Cardiac muscle cell (in vitro differentiated cells and primary cell): Measurements from ENCODE around the gene XPC. TPM values are rescaled to one million over a fixed set of nuclear protein-coding genes. Genes with fewer than 3 reads are reported as not detected.
"Not testable (repeated sequence)": the region's sequence is repeated elsewhere in the genome, so short reads cannot be mapped to it uniquely, and the experiment has no call there.

Experiments
- DNase-seq, 2 donors: peaks; one replicate each; pipeline versions ENCODE4 v3.0.0 to v3.0.0-alpha.2; 2010 to 2017; ENCODE audit warnings: low read depth in 1 of 2, low spot score in 1 of 2
- H3K27ac ChIP-seq: fragments of 200-600 bp; sonication (generic); 2 replicates; pipeline ENCODE4 v1.5.1; 2016
- H3K27me3 ChIP-seq: fragments of 200-600 bp; sonication (generic); 2 replicates; pipeline ENCODE4 v1.6.0; 2016; ENCODE audit warnings: control low read depth
- H3K36me3 ChIP-seq: fragments of 200-600 bp; sonication (generic); 2 replicates; pipeline ENCODE4 v1.5.1; 2016; ENCODE audit warnings: control low read depth
- H3K4me1 ChIP-seq: fragments of 200-600 bp; sonication (generic); 2 replicates; pipeline ENCODE4 v1.8.1; 2017; ENCODE audit warnings: low read depth, mild to moderate bottlenecking, mixed run types
- H3K4me3 ChIP-seq: fragments of 200-600 bp; sonication (generic); 2 replicates; pipeline ENCODE4 v1.5.1; 2016; ENCODE audit warnings: mild to moderate bottlenecking
- H3K9me3 ChIP-seq: fragments of 200-600 bp; sonication (generic); 2 replicates; pipeline ENCODE4 v1.5.1; 2017; ENCODE audit warnings: low read depth, mild to moderate bottlenecking, control low read depth
- polyA plus RNA-seq: library from polyadenylated mRNA; unstranded; fragments of >200 nt; fragmentation: Nextera tagmentation; extraction: Ambion mirVana; gene quantifications from 2 replicates; pipeline ENCODE4 v1.2.1, GENCODE V29; 2016
- total RNA-seq: library from RNA; depleted of rRNA; stranded (reverse); fragments of >200 nt; gene quantifications from 2 replicates; pipeline ENCODE4 v1.2.3, GENCODE V29; 2016
- TF ChIP-seq, protein P1 (sequence below): IDR thresholded peaks from 2 replicates; pipeline ENCODE4 v1.5.1; 2012; ENCODE audit warnings: low read depth, mild to moderate bottlenecking, low read length

Gene XPC
- total and polyA plus RNA-seq, 2 experiments from 2014 or later = 26.6 to 37.7 TPM

DNA sequence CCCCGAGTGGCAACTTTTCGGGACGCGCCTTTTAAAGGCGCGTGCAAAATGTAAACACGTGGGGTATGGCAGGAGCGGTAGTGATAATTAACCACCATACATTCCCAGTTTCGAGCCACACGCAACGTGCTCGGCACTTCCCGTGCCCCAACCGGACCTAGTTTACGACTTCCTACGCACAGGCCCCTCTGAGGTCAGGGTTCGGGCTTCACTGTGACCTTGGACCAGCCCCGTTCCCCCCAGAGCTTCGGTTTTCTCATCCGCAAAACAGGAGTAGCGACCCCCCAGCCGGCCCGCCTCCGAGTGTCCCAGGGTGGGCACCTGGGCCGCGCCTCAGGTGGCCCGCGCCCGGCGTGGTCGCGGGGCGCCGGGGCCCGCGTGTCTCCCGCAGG, 54.2 kb downstream of the XPC start:
- H3K27me3 ChIP-seq = no peaks in the 10 kb centered on the region
- H3K9me3 ChIP-seq = no peaks in the 10 kb centered on the region
- H3K4me1 ChIP-seq = peaks cover 6% of the 10 kb centered on the region
- peak overlapping the region; percentile 97 for H3K4me3 ChIP-seq
- TF ChIP-seq, protein P1, sequence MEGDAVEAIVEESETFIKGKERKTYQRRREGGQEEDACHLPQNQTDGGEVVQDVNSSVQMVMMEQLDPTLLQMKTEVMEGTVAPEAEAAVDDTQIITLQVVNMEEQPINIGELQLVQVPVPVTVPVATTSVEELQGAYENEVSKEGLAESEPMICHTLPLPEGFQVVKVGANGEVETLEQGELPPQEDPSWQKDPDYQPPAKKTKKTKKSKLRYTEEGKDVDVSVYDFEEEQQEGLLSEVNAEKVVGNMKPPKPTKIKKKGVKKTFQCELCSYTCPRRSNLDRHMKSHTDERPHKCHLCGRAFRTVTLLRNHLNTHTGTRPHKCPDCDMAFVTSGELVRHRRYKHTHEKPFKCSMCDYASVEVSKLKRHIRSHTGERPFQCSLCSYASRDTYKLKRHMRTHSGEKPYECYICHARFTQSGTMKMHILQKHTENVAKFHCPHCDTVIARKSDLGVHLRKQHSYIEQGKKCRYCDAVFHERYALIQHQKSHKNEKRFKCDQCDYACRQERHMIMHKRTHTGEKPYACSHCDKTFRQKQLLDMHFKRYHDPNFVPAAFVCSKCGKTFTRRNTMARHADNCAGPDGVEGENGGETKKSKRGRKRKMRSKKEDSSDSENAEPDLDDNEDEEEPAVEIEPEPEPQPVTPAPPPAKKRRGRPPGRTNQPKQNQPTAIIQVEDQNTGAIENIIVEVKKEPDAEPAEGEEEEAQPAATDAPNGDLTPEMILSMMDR = no peak
- H3K36me3 ChIP-seq = peaks cover 2% of the 10 kb centered on the region
- H3K27ac ChIP-seq = peak overlapping the region; percentile 84
- peak; percentile 66 to 68 for DNase-seq

DNA sequence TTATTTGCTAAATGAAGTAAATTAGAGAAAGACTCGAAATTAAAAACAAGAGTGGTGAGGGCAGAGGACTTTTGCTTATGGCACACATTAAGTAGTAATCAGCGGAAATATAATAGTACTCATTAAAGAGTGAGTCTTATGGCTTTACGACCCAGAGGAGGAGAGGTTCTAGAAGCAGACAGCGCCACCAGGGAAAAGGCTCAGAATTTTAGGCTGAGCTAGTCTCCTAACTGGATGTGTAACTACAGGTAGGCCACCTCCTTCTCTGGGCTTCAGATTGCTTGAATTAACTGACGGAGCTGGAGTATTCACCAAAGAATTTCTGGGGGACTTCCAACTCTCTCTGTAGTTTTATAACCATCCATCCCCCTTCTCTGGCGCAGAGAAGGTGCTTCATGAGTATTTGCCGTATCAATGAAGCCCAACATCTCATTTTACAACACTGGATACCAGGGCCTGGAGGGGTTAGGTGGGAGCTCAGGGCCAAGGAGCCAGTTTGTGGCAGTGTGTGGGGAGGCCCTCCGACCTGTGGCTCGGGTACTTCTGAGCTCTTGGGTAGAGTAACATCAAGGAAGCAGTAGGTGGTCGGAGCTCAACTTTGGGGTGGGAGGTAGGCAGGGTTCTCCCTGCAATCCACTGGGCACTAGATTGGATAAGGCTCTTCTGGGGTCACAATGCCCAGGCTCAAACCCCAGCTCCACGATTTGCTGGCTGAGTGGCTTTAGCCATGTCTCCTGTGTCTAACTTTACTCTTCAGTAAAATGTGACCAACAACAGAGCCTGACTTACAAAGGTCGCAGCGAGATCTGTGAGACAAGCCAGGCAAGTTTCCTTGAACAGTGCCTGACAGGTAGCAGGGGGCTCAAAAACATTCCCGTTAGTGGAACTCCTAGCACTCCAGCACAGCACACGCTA, 54.8 kb downstream of the XPC start:
- TF ChIP-seq, protein P1 = no peak
- Histone ChIP-seq H3K4me3 (peak overlapping the region; percentile 97), H3K9me3 (no peaks in the 10 kb centered on the region), H3K4me1 (peaks cover 6% of the 10 kb centered on the region), H3K27ac (peak overlapping the region; percentile 84), H3K27me3 (no peaks in the 10 kb centered on the region), H3K36me3 (no peaks in the 10 kb centered on the region)
- no peak for DNase-seq

DNA sequence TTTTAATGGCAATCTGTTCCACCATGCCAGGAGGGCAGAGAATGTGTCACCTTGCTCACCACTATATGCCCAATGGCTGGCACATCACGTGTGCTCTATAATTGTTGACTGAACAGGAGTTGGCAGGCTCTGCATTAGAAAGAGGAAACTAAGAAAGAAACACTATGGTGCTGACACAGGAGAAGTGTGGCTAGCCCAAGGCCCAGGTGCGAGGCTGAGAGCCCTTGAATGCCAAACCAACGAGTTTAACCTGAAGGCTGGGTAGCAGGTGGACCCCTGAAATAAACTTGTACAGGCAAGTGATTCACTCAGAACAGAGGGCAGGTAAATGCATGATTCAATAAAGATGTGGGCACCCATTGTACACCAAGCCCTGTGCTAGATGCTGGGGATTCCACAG, 56.1 kb downstream of the XPC start:
- Histone ChIP-seq H3K36me3 (no peaks in the 10 kb centered on the region), H3K4me1 (peaks cover 6% of the 10 kb centered on the region), H3K27me3 (no peaks in the 10 kb centered on the region), H3K4me3 (no peak overlapping the region), H3K9me3 (no peaks in the 10 kb centered on the region), H3K27ac (no peak overlapping the region)
- DNase-seq = no peak
- TF ChIP-seq, protein P1 = no peak

DNA sequence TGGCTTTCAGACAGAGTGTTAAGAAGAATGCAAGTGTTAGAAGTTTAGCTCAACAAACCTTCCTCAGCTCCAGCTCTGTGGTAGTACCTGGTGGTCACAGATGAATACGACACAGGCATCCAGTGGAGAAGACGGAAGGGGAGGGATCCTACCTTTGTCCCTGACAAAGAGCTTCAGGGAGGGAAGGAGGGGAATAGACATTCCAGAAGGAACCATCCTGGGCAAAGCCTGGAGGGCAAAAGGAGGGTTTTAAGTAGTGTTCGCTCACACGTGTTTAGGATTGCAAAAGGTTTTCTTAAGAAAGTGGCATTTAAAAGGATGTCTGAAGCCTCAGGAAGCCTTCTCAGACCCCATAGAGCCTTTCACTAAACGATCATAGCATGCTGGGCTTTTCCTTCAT, 56.5 kb downstream of the XPC start:
- no peaks in the 10 kb centered on the region for H3K36me3 ChIP-seq
- TF ChIP-seq, protein P1 = no peak
- peaks cover 6% of the 10 kb centered on the region for H3K4me1 ChIP-seq
- no peak overlapping the region for H3K4me3 ChIP-seq
- H3K27me3 ChIP-seq = no peaks in the 10 kb centered on the region
- no peak for DNase-seq
- no peak overlapping the region for H3K27ac ChIP-seq
- no peaks in the 10 kb centered on the region for H3K9me3 ChIP-seq

DNA sequence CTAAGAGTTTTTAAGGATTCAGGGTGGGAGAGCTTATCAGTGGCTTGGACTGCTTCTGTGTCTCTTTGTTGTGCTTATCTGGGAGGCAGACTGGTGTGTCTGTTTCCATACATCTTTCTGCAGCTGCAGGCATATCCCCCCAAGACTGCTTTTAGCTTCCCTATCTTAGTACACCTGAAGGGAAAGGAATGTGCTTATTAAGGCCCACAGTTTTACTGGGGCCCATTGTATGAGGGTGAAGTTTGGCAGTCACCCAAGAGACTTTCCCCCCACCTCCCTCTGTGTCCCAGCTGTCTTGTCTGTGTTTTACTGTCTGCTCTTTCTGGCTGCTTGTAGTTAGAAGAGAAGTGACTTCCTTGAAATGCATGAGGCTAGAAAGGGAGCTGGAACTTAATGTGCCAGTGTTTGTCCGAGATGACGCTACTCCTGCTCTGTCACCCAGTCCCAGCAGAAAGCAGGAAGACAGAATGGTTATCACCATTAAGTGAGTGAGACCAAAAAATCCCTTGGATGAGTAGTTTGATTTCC, 57.4 kb downstream of the XPC start:
- H3K27me3 ChIP-seq, H3K4me3 ChIP-seq, H3K36me3 ChIP-seq, H3K9me3 ChIP-seq, DNase-seq, H3K27ac ChIP-seq, H3K4me1 ChIP-seq: not testable (repeated sequence)
